ENCODE results near the gene MPZL2. TPM values are rescaled to one million over a fixed set of nuclear protein-coding genes. Genes with fewer than 3 reads are reported as not detected.
A peak's percentile ranks its signal among the peaks of the same experiment; 100 is the strongest.

The MPZL2 gene
- total and polyA plus RNA-seq, 9 of the 15 experiments (the other 6 are each of a cell fraction or from before 2014, with no cell fraction given), result 0.09 to 0.28 (median 0.18) TPM; not detected in 2

GRCh38 chr11:118295815-118296454 lies 31.8 kb upstream of the MPZL2 start:
- Histone ChIP-seq H3K4me1 (replicated peaks in 1 of 2; ENCODE audit: control insufficient read depth in 2 of 2, insufficient read depth in 2 of 2, low read length in 2 of 2) (no peaks in the 10 kb centered on the region; a peak in 1 of 5 replicates), H3K36me3 (ENCODE audit: control insufficient read depth, insufficient read depth, low read length) (no peaks in the 10 kb centered on the region), H3K27ac (ENCODE audit: extremely low read depth, low read depth, low read length) (no peak overlapping the region), H3K79me2 (ENCODE audit: control insufficient read depth, insufficient read depth, low read length) (no peaks in the 10 kb centered on the region), H3K4me3 (no peak overlapping the region), H3K9ac (ENCODE audit: insufficient read depth in 1 of 2, low read depth in 2 of 2, low read length in 2 of 2) (no peak overlapping the region), H3K4me2 (ENCODE audit: insufficient read depth, low read length) (no peak overlapping the region), H2AFZ (ENCODE audit: low read depth, low read length) (no peak overlapping the region), H4K20me1 (replicated peaks; ENCODE audit: control insufficient read depth, insufficient read depth, low read length) (no peaks in the 10 kb centered on the region), H3K9me1 (ENCODE audit: control insufficient read depth, insufficient read depth, low read length) (no peaks in the 10 kb centered on the region), H3K27me3 (ENCODE audit: control insufficient read depth in 2 of 2, insufficient read depth in 2 of 2, low read length in 2 of 2) (peaks cover 4 to 10% of the 10 kb centered on the region in 2 experiments; a peak in 2 of 5 replicates), H3K9me3 (replicated peaks; ENCODE audit: control insufficient read depth, insufficient read depth, low read depth, low read length) (no peaks in the 10 kb centered on the region)
- 6% methylated on average over 3 of the region's 3 CpGs for WGBS (ENCODE audit: insufficient coverage, low coverage, missing lambda C conversion rate)
- intact Hi-C loops (cut with micrococcal nuclease) (loop anchor here (1.0 to 5.0 kb wide), 3 partner anchors 57 to 271 kb away; partner anchors contain the start of gene IFT46), in situ Hi-C loops (cut with MboI) (loop anchor here (5.0 kb wide), 1 partner anchor 99 kb away; no protein-coding TSS in a partner anchor)
- DNase-seq (ENCODE audit: extremely low read depth in 1 of 4, low spot score in 3 of 4), result peak in 2 of 4 experiments; percentile 32 to 50
- peak; percentile 80 for FAIRE-seq
- ChIA-PET CTCF (ENCODE audit: low intra/inter-chr PET ratio) (interaction anchor here (0.5 to 2.2 kb wide), 3 partner anchors 57 to 193 kb away, joined by 3 to 17 read pairs (median 4); no protein-coding TSS in a partner anchor), POLR2A (interaction anchor here (0.7 kb wide), 1 partner anchor 11 kb away, joined by 3 read pairs; no protein-coding TSS in a partner anchor)
- ATAC-seq, result peak; percentile 77
- BruUV-seq (replicated peaks), result no TSS peak
- TF ChIP-seq E2F6 (IDR thresholded peaks at IDR 0.05; ENCODE audit: borderline replicate concordance in 1 of 2, extremely low read depth in 1 of 2, insufficient read depth in 1 of 2, insufficient read length in 1 of 2, low read depth in 1 of 2, low read length in 1 of 2, poor library complexity in 1 of 2, severe bottlenecking in 1 of 2) (no peak), HDAC3 (IDR thresholded peaks at IDR 0.05; ENCODE audit: borderline replicate concordance, partially characterized antibody) (no peak), ZBTB1 (CRISPR knock-in tag; IDR thresholded peaks at IDR 0.05; ENCODE audit: borderline replicate concordance, low read depth) (no peak), JUN (IDR thresholded peaks at IDR 0.05; ENCODE audit: borderline replicate concordance, low read depth, low read length) (no peak), JUN (CRISPR knock-in tag; IDR thresholded peaks at IDR 0.05; ENCODE audit: borderline replicate concordance) (no peak), ZNF444 (CRISPR knock-in tag; IDR thresholded peaks at IDR 0.05) (no peak), CTCF (IDR thresholded peaks at IDR 0.05 in 2 of 3, conservative IDR thresholded peaks at IDR 0.05 in 1 of 3; ENCODE audit: insufficient read depth in 2 of 3, low read depth in 1 of 3, low read length in 3 of 3) (peak; percentile 57 to 81 (median 61); a peak in 5 of 6 replicates), DEAF1 (CRISPR knock-in tag; IDR thresholded peaks at IDR 0.05) (0 out of 2 replicates have a peak, but pooled peaks have one; percentile 25), PCBP1 (IDR thresholded peaks at IDR 0.05; ENCODE audit: low read depth, low read length, poor library complexity, severe bottlenecking) (no peak), ZSCAN29 (IDR thresholded peaks at IDR 0.05) (no peak), THAP7 (CRISPR knock-in tag; IDR thresholded peaks at IDR 0.05) (no peak), TBL1XR1 (IDR thresholded peaks at IDR 0.05; ENCODE audit: low read length in 2 of 2) (no peak)

Data from K562 (cell line).